ENCODE results near the gene TRAF4. TPM values are rescaled to one million over a fixed set of nuclear protein-coding genes. Genes with fewer than 3 reads are reported as not detected.

The TRAF4 gene
- total RNA-seq, 1 experiment from 2014 or later, result 126 TPM

DNA sequence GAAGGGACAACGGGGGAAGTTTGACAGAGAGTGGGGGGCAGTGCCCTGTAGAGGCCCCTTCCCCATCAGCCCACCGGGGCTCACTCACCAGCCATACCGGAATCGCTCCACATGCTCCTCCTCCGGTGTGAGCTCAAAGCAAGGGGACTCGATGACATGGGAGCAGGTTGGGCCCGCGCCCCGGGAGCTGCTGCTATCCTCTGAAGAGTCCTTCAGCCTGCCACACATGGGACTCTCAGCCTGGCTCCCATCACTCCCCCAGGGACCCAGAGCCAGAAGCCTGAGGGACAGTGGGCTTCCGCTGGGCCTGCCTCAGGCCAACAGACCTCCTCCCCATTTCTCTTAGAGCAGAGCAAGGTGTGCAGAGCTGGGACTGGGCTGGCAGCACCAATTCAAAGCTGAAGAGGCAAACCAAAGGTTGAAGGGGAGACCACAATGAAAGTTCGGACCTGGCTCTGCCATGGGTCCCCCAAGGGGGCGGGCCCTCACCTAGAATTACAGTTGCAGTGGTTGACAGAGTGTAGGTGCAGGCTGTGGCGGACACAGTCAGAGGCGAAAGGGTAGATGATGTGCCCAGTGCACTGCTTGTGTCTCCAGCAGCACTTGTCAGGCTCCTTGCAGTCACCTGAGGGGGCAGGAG is 39.5 kb upstream of the TRAF4 start:
- TF ChIP-seq CTCF (IDR thresholded peaks at IDR 0.05; ENCODE audit: unreplicated experiment), result no peak
- peaks cover 39% of the 10 kb centered on the region for H3K36me3 Mint-ChIP-seq (ENCODE audit: insufficient read depth, unreplicated experiment)
- no peaks in the 10 kb centered on the region for H3K4me1 Mint-ChIP-seq (ENCODE audit: insufficient read depth, unreplicated experiment)
- H3K9me3 Mint-ChIP-seq (ENCODE audit: unreplicated experiment), result no peaks in the 10 kb centered on the region
- no peak for DNase-seq (ENCODE audit: unreplicated experiment)
- CTCF ChIA-PET, result interaction anchor here (1.2 kb wide), 1 partner anchor 12 kb away, joined by 3 read pairs; no protein-coding TSS in a partner anchor
- BruUV-seq (replicated peaks), result no TSS peak
- no peak overlapping the region for H3K4me3 Mint-ChIP-seq (ENCODE audit: unreplicated experiment)
- intact Hi-C loops (cut with micrococcal nuclease), result no loop called here
- H3K27me3 Mint-ChIP-seq (ENCODE audit: insufficient read depth, unreplicated experiment), result no peaks in the 10 kb centered on the region
- H3K27ac Mint-ChIP-seq (ENCODE audit: low read depth, unreplicated experiment), result no peak overlapping the region
- POLR2A ChIA-PET, result interaction anchor here (0.6 to 1.2 kb wide), 3 partner anchors 9 to 754 kb away, joined by 3 read pairs; partner anchors contain the start of gene RPL23A

DNA sequence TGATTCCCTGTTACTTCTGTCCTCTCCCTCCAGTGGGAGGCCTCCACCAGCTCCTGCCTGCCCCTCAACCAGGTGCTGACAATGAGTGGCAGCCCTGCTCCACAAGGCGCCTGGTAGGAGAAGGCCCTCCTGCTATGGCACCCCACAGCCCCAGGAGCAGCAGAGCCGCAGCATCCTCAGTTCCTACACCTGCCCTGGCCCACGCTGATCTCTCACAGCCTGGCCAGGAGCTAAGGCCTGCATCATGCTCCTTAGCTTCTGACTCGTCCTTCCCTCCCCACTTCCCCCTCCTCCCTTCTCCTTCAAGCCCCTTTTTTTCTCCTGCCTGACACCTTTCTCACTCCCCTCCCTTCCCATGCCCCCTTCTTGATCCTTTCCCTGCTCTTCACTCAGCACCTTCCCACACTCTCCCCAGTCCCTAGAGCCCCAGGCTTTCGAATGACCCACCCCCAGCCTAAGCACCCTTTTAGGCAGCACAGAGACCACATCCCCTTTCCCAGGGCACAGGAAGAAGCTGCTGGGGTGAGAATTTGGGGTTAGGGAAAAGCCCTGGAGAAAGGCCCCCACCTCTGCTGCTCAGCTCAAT is 38.6 kb upstream of the TRAF4 start:
- ChIA-PET POLR2A (interaction anchor here (0.6 to 2.2 kb wide), 4 partner anchors 8 to 881 kb away, joined by 3 to 7 read pairs (median 3); partner anchors contain the start of gene RPL23A), CTCF (interaction anchor here (0.6 to 1.2 kb wide), 2 partner anchors 12 to 457 kb away, joined by 3 read pairs; no protein-coding TSS in a partner anchor)
- Mint-ChIP-seq H3K36me3 (ENCODE audit: insufficient read depth, unreplicated experiment) (peaks cover 30% of the 10 kb centered on the region), H3K4me1 (ENCODE audit: insufficient read depth, unreplicated experiment) (no peaks in the 10 kb centered on the region), H3K27me3 (ENCODE audit: insufficient read depth, unreplicated experiment) (no peaks in the 10 kb centered on the region), H3K4me3 (ENCODE audit: unreplicated experiment) (no peak overlapping the region), H3K27ac (ENCODE audit: low read depth, unreplicated experiment) (no peak overlapping the region), H3K9me3 (ENCODE audit: unreplicated experiment) (no peaks in the 10 kb centered on the region)
- no peak for TF ChIP-seq CTCF (IDR thresholded peaks at IDR 0.05; ENCODE audit: unreplicated experiment)
- DNase-seq (ENCODE audit: unreplicated experiment), result no peak
- intact Hi-C loops (cut with micrococcal nuclease), result no loop called here
- BruUV-seq (replicated peaks), result no TSS peak

DNA sequence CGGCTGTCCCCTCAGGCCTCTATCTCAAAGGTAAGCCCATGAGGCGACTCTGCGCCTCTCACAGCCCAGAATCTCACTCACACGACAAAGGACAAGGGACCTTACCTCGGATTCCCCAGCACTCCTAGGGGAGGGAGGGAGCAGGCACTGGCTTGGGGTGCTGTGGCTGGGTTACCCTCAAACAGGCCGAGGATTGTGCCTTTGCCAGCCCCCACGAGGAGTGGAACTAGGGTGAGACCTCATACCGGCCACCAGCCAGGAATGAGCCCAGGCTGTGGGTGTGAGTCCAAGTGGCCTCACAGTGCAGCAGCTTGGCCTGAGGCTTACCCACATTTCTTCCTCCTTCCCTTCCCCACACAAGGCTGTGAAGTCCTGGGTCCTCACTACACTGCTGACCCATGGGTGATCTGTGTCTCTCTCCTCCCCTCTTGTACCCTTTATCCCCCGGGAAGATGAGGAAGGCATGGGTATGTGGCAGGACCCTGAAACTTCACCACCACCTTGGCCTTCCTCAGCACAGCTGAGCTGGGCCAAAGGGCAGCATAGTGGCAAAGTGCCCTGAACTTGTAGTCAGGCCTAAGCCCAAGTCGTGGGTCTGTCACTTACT is 38.0 kb upstream of the TRAF4 start:
- Mint-ChIP-seq H3K9me3 (ENCODE audit: unreplicated experiment) (no peaks in the 10 kb centered on the region), H3K4me1 (ENCODE audit: insufficient read depth, unreplicated experiment) (peaks cover 6% of the 10 kb centered on the region), H3K27ac (ENCODE audit: low read depth, unreplicated experiment) (no peak overlapping the region), H3K4me3 (ENCODE audit: unreplicated experiment) (no peak overlapping the region), H3K36me3 (ENCODE audit: insufficient read depth, unreplicated experiment) (peaks cover 25% of the 10 kb centered on the region), H3K27me3 (ENCODE audit: insufficient read depth, unreplicated experiment) (no peaks in the 10 kb centered on the region)
- CTCF ChIA-PET, result interaction anchor here (0.6 kb wide), 1 partner anchor 457 kb away, joined by 3 read pairs; no protein-coding TSS in a partner anchor
- no peak for DNase-seq (ENCODE audit: unreplicated experiment)
- TF ChIP-seq CTCF (IDR thresholded peaks at IDR 0.05; ENCODE audit: unreplicated experiment), result no peak
- no TSS peak for BruUV-seq (replicated peaks)
- POLR2A ChIA-PET, result interaction anchor here (0.6 to 2.2 kb wide), 2 partner anchors 14 to 881 kb away, joined by 3 to 7 read pairs; partner anchors contain the start of gene RPL23A
- intact Hi-C loops (cut with micrococcal nuclease), result no loop called here

All from MCF 10A (cell line).